Neural cell (in vitro differentiated cells): ENCODE data around the gene SLC22A23. TPM values are rescaled to one million over a fixed set of nuclear protein-coding genes. Genes with fewer than 3 reads are reported as not detected.

Experiments used
- H2AFZ ChIP-seq: fragments of 200-600, 300-800 bp; sonication (generic), shearing (Covaris generic); 2 replicates; pipeline ENCODE4 v1.6.0; 2014; ENCODE audit warnings: low read depth, mild to moderate bottlenecking, antibody characterized with exemption, low read length, moderate library complexity
- H3F3A ChIP-seq: fragments of 200-600 bp; shearing (Covaris generic); 2 replicates; pipeline ENCODE4 v1.6.1; 2016; ENCODE audit warnings: mild to moderate bottlenecking, moderate library complexity, mixed read lengths, antibody characterized with exemption, low read length; ENCODE audit not compliant: insufficient read depth, poor library complexity, severe bottlenecking
- H3K27ac ChIP-seq: fragments of 200-600, 300-800 bp; sonication (generic), shearing (Covaris generic); 2 replicates; pipeline ENCODE4 v1.5.1; 2014; ENCODE audit warnings: mild to moderate bottlenecking, low read length, moderate library complexity
- H3K27me3 ChIP-seq: fragments of 300-800, 200-600 bp; sonication (generic), shearing (Covaris generic); 2 replicates; pipeline ENCODE4 v1.6.0; 2014; ENCODE audit warnings: mild to moderate bottlenecking, low read depth, low read length, moderate library complexity; ENCODE audit not compliant: insufficient read depth
- H3K36me3 ChIP-seq: fragments of 300-800, 200-600 bp; sonication (generic), shearing (Covaris generic); 2 replicates; pipeline ENCODE4 v1.5.1; 2014; ENCODE audit warnings: mild to moderate bottlenecking, antibody characterized with exemption, low read length, moderate library complexity; ENCODE audit not compliant: insufficient read depth
- H3K4me2 ChIP-seq: fragments of 300-800, 200-600 bp; sonication (generic), shearing (Covaris generic); 2 replicates; pipeline ENCODE4 v1.6.0; 2014; ENCODE audit warnings: mild to moderate bottlenecking, low read length
- H3K4me3 ChIP-seq: fragments of 300-800, 200-600 bp; sonication (generic), shearing (Covaris generic); 2 replicates; pipeline ENCODE4 v1.5.1; 2014; ENCODE audit warnings: mild to moderate bottlenecking, low read length, moderate library complexity
- H3K79me2 ChIP-seq: fragments of 200-600 bp; shearing (Covaris generic); replicated peaks from 2 replicates; pipeline ENCODE4 v1.6.0; 2014; ENCODE audit warnings: mild to moderate bottlenecking, low read length, moderate library complexity; ENCODE audit not compliant: insufficient read depth
- H3K9ac ChIP-seq: fragments of 300-800, 200-600 bp; sonication (generic), shearing (Covaris generic); 2 replicates; pipeline ENCODE4 v1.6.1; 2016; ENCODE audit warnings: mild to moderate bottlenecking, low read length, mixed read lengths
- H3K9me2 ChIP-seq: fragments of 200-600 bp; shearing (Covaris generic); 2 replicates; pipeline ENCODE4 v1.6.1; 2016; ENCODE audit warnings: mild to moderate bottlenecking, low read length, mixed read lengths; ENCODE audit not compliant: insufficient read depth
- H3K9me3 ChIP-seq: fragments of 200-600, 300-800 bp; sonication (generic), shearing (Covaris generic); 2 replicates; pipeline ENCODE4 v1.6.1; 2016; ENCODE audit warnings: mild to moderate bottlenecking, mixed run types, low read length, moderate library complexity, mixed read lengths
- H4K20me1 ChIP-seq: fragments of 200-600 bp; shearing (Covaris generic); 2 replicates; pipeline ENCODE4 v1.6.1; 2016; ENCODE audit warnings: mild to moderate bottlenecking, mixed run types; ENCODE audit not compliant: insufficient read depth
- EP300 ChIP-seq: fragments of 450-650 bp; conservative IDR thresholded peaks from 2 replicates; pipeline ENCODE4 v1.6.1; 2014; ENCODE audit warnings: antibody characterized with exemption, mild to moderate bottlenecking, moderate library complexity; ENCODE audit not compliant: poor library complexity, severe bottlenecking
- EZH2 ChIP-seq: fragments of 200-600, 300-800 bp; shearing (Covaris generic), sonication (generic); IDR thresholded peaks from 2 replicates; pipeline ENCODE4 v1.6.1; 2014; ENCODE audit warnings: antibody characterized with exemption, low read length, borderline replicate concordance, mild to moderate bottlenecking; ENCODE audit not compliant: insufficient read depth, poor library complexity, severe bottlenecking
- MXI1 ChIP-seq: fragments of 450-650 bp; conservative IDR thresholded peaks from 2 replicates; pipeline ENCODE4 v1.6.1; 2014; ENCODE audit warnings: antibody characterized with exemption, mild to moderate bottlenecking; ENCODE audit not compliant: poor library complexity, severe bottlenecking
- POLR2AphosphoS5 ChIP-seq: IDR thresholded peaks from 2 replicates; pipeline ENCODE4 v1.6.1; 2012
- RAD21 ChIP-seq: fragments of 450-650 bp; conservative IDR thresholded peaks from 2 replicates; pipeline ENCODE4 v1.6.1; 2014; ENCODE audit warnings: antibody characterized with exemption, mild to moderate bottlenecking, moderate library complexity
- SMC3 ChIP-seq: fragments of 450-650 bp; conservative IDR thresholded peaks from 2 replicates; pipeline ENCODE4 v1.6.1; 2014; ENCODE audit warnings: antibody characterized with exemption, mild to moderate bottlenecking, moderate library complexity; ENCODE audit not compliant: poor library complexity
- TAF1 ChIP-seq: IDR thresholded peaks from 2 replicates; pipeline ENCODE4 v1.6.1; 2012; ENCODE audit warnings: low read depth
- polyA plus RNA-seq: library from polyadenylated mRNA; depleted of rRNA; stranded (reverse); fragments of >200 nt; gene quantifications from 2 replicates; pipeline ENCODE4 v1.2.3, GENCODE V29; 2014
- TF ChIP-seq, protein P1 (sequence below): fragments of 450-650 bp; IDR thresholded peaks from 2 replicates; pipeline ENCODE4 v1.5.1; 2014; ENCODE audit warnings: antibody characterized with exemption, mild to moderate bottlenecking, moderate library complexity; ENCODE audit not compliant: poor library complexity, severe bottlenecking
- TF ChIP-seq, protein P2 (sequence below): IDR thresholded peaks from 2 replicates; pipeline ENCODE4 v1.6.1; 2012; ENCODE audit warnings: borderline replicate concordance

SLC22A23 gene
- polyA plus RNA-seq, 1 donor from 2014 or later, result 8.8 TPM

DNA sequence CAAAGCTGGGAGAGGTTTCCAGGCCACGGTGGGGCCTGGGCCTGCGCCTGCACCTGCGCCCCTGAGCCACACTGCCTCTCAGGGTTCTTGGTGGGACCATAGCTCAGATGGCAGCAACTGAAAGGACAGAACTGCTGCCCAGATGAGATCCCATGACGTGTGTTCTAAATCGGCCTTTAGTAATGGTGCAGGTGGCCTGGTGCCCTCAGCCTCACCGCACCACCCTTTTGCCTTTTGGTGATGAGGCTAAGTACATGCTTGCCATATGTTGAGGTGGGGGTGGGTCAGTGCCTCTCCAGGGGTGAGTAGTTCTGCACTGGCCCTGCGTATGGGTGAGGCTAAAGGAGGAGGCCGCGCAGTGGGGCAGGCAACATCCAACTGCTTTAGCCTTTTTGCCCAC is 190.7 kb downstream of the SLC22A23 start:
- Histone ChIP-seq H3F3A (no peaks in the 10 kb centered on the region), H3K36me3 (peaks cover 3% of the 10 kb centered on the region), H3K4me2 (no peak overlapping the region), H3K27ac (no peak overlapping the region), H3K9me3 (no peaks in the 10 kb centered on the region), H3K9me2 (no peaks in the 10 kb centered on the region), H3K4me3 (no peak overlapping the region), H3K27me3 (no peaks in the 10 kb centered on the region), H3K79me2 (peaks cover 19% of the 10 kb centered on the region), H2AFZ (no peak overlapping the region), H3K9ac (no peak overlapping the region), H4K20me1 (no peaks in the 10 kb centered on the region)
- TF ChIP-seq SMC3 (no peak), RAD21 (no peak), EP300 (no peak)

DNA sequence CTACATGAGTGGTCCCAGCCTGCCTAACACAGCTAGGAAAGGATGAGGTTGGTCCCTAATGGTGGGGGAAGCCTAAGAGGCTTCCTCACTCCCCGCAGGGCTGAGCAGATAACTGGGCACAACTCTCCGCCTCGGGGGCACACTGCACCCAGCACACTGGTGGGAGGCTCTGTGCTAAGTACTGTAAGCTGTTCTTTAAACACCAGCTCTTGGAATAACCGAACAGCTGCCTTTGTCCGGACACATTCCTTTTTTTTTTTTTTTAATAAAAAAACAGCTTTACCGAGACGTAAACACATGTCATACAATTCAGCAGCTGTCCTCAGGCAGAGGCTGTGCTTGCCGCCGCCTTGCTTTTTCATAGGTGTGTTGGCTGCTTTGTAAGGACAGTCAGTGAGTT is 191.2 kb downstream of the SLC22A23 start:
- no peak overlapping the region for H2AFZ ChIP-seq
- H3K9ac ChIP-seq, result no peak overlapping the region
- no peak overlapping the region for H3K4me3 ChIP-seq
- no peak overlapping the region for H3K4me2 ChIP-seq
- no peaks in the 10 kb centered on the region for H4K20me1 ChIP-seq
- no peaks in the 10 kb centered on the region for H3K27me3 ChIP-seq
- H3K79me2 ChIP-seq, result peaks cover 24% of the 10 kb centered on the region
- no peaks in the 10 kb centered on the region for H3K9me3 ChIP-seq
- no peaks in the 10 kb centered on the region for H3K9me2 ChIP-seq
- H3K27ac ChIP-seq, result no peak overlapping the region
- H3K36me3 ChIP-seq, result peaks cover 3% of the 10 kb centered on the region
- TF ChIP-seq SMC3 (no peak), POLR2AphosphoS5 (no peak), MXI1 (no peak), EP300 (no peak), TAF1 (no peak), RAD21 (no peak), EZH2 (no peak)
- TF ChIP-seq, protein P1, sequence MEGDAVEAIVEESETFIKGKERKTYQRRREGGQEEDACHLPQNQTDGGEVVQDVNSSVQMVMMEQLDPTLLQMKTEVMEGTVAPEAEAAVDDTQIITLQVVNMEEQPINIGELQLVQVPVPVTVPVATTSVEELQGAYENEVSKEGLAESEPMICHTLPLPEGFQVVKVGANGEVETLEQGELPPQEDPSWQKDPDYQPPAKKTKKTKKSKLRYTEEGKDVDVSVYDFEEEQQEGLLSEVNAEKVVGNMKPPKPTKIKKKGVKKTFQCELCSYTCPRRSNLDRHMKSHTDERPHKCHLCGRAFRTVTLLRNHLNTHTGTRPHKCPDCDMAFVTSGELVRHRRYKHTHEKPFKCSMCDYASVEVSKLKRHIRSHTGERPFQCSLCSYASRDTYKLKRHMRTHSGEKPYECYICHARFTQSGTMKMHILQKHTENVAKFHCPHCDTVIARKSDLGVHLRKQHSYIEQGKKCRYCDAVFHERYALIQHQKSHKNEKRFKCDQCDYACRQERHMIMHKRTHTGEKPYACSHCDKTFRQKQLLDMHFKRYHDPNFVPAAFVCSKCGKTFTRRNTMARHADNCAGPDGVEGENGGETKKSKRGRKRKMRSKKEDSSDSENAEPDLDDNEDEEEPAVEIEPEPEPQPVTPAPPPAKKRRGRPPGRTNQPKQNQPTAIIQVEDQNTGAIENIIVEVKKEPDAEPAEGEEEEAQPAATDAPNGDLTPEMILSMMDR, result no peak
- TF ChIP-seq, protein P2, sequence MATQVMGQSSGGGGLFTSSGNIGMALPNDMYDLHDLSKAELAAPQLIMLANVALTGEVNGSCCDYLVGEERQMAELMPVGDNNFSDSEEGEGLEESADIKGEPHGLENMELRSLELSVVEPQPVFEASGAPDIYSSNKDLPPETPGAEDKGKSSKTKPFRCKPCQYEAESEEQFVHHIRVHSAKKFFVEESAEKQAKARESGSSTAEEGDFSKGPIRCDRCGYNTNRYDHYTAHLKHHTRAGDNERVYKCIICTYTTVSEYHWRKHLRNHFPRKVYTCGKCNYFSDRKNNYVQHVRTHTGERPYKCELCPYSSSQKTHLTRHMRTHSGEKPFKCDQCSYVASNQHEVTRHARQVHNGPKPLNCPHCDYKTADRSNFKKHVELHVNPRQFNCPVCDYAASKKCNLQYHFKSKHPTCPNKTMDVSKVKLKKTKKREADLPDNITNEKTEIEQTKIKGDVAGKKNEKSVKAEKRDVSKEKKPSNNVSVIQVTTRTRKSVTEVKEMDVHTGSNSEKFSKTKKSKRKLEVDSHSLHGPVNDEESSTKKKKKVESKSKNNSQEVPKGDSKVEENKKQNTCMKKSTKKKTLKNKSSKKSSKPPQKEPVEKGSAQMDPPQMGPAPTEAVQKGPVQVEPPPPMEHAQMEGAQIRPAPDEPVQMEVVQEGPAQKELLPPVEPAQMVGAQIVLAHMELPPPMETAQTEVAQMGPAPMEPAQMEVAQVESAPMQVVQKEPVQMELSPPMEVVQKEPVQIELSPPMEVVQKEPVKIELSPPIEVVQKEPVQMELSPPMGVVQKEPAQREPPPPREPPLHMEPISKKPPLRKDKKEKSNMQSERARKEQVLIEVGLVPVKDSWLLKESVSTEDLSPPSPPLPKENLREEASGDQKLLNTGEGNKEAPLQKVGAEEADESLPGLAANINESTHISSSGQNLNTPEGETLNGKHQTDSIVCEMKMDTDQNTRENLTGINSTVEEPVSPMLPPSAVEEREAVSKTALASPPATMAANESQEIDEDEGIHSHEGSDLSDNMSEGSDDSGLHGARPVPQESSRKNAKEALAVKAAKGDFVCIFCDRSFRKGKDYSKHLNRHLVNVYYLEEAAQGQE, result no peak
- H3F3A ChIP-seq, result no peaks in the 10 kb centered on the region

DNA sequence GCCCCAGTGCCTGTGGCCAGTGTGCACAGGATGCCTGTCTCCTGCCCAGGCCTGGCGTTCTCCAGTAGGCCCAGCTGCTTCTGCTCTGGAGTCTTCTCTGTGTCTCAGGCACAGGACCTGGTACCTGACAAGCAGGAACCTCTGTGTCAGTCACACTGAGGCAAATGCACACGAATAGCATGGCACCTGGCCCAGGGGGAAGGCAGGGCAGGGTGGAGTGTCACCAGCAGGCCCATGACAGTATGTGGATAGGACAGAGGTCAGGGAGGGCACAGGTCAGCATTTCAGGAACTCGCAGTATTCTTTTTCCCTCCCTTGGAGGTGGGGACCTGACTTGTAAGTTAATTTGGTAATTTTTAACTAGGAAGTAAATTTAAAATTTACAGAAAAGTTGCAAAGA is 192.5 kb downstream of the SLC22A23 start:
- no peak for TF ChIP-seq MXI1
- no peak for TF ChIP-seq EP300
- TF ChIP-seq EZH2, result no peak
- no peak for TF ChIP-seq RAD21
- TF ChIP-seq TAF1, result no peak
- TF ChIP-seq POLR2AphosphoS5, result no peak
- TF ChIP-seq, protein P1, result no peak
- TF ChIP-seq, protein P2, result no peak
- no peak for TF ChIP-seq SMC3
- Histone ChIP-seq H3K9me3 (no peaks in the 10 kb centered on the region), H3K79me2 (peaks cover 32% of the 10 kb centered on the region), H3F3A (no peaks in the 10 kb centered on the region), H2AFZ (no peak overlapping the region), H3K36me3 (no peaks in the 10 kb centered on the region), H3K9ac (no peak overlapping the region), H3K4me2 (no peak overlapping the region), H3K27ac (no peak overlapping the region), H3K27me3 (no peaks in the 10 kb centered on the region), H3K4me3 (no peak overlapping the region), H3K9me2 (no peaks in the 10 kb centered on the region), H4K20me1 (no peaks in the 10 kb centered on the region)
